HepG2 (cell line): ENCODE results near the gene SLC28A1.
A peak's percentile ranks its signal among the peaks of the same experiment; 100 is the strongest.

Experiments used
- MEIS2 ChIP-seq: sonication (generic); formaldehyde crosslinking; IDR thresholded peaks from 2 replicates; pipeline ENCODE4 v1.9.0; 2021; ENCODE audit warnings: mild to moderate bottlenecking, missing genetic modification reagents
- ZNF24 ChIP-seq: fragments of 450-650 bp; IDR thresholded peaks from 2 replicates; pipeline ENCODE4 v1.6.1; 2017; ENCODE audit warnings: antibody characterized with exemption, mild to moderate bottlenecking
- ZNF549 ChIP-seq: sonication (generic); formaldehyde crosslinking; IDR thresholded peaks from 2 replicates; pipeline ENCODE4 v1.5.0; 2020; ENCODE audit warnings: missing genetic modification reagents
- ZNF615 ChIP-seq: sonication (generic); formaldehyde crosslinking; IDR thresholded peaks from 2 replicates; pipeline ENCODE4 v1.5.0; 2020; ENCODE audit warnings: mild to moderate bottlenecking, missing genetic modification reagents, borderline replicate concordance

- TF ChIP-seq MEIS2 (CRISPR knock-in tag) (peak; percentile 62; the same call in 1 of the 2 replicates), ZNF615 (no peak), ZNF24 (no peak), ZNF549 (0 out of 2 replicates have a peak, but pooled peaks have one; percentile 38)
These were observed 96.0 kb downstream of the SLC28A1 start for GRCh38 chr15:84980196-84981053.
